Measurements from ENCODE around the gene SMARCC1. TPM values are rescaled to one million over a fixed set of nuclear protein-coding genes. Genes with fewer than 3 reads are reported as not detected.

SMARCC1 gene
- total RNA-seq, 2 experiments from 2014 or later = 74.2 to 76.2 TPM

DNA sequence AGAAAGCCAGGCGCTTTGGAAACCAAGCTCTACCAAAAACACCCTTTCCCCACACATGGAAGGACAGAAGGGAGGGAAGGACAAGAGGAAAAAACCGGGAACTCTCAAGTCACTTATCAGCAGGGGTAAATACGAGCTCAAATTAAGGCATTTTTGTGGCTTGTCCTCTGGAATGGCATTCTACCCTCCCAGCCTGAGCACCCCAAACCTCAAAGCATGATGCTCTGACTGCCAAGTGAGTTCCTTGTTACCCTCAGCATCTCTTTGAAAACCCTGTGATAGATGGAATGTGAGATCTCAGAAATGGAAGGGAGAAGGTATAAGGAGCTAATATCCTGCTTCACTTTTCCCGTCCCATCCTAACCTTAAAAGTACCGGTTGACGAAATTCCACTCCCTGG lies 194.9 kb downstream of the SMARCC1 start:
- Histone ChIP-seq H3K36me3 (ENCODE audit: insufficient read depth, low read length) (peaks cover 48% of the 10 kb centered on the region), H3K27me3 (ENCODE audit: control insufficient read depth in 1 of 2, insufficient read depth in 2 of 2, low read length in 2 of 2) (no peaks in the 10 kb centered on the region), H3K27ac (ENCODE audit: low read depth in 1 of 2, low read length in 2 of 2) (no peak overlapping the region), H3K4me3 (ENCODE audit: low read length) (no peak overlapping the region), H3K4me1 (ENCODE audit: insufficient read depth, low read length) (no peaks in the 10 kb centered on the region), H3K9me3 (ENCODE audit: control insufficient read depth in 1 of 2, insufficient read depth in 1 of 2, low read length in 2 of 2) (no peaks in the 10 kb centered on the region)
- TF ChIP-seq, protein P1, sequence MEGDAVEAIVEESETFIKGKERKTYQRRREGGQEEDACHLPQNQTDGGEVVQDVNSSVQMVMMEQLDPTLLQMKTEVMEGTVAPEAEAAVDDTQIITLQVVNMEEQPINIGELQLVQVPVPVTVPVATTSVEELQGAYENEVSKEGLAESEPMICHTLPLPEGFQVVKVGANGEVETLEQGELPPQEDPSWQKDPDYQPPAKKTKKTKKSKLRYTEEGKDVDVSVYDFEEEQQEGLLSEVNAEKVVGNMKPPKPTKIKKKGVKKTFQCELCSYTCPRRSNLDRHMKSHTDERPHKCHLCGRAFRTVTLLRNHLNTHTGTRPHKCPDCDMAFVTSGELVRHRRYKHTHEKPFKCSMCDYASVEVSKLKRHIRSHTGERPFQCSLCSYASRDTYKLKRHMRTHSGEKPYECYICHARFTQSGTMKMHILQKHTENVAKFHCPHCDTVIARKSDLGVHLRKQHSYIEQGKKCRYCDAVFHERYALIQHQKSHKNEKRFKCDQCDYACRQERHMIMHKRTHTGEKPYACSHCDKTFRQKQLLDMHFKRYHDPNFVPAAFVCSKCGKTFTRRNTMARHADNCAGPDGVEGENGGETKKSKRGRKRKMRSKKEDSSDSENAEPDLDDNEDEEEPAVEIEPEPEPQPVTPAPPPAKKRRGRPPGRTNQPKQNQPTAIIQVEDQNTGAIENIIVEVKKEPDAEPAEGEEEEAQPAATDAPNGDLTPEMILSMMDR (IDR thresholded peaks at IDR 0.05) = no peak
- DNase-seq = no peak
- Mint-ChIP-seq H3K27ac (no peak overlapping the region), H3K27me3 (no peaks in the 10 kb centered on the region), H3K4me1 (ENCODE audit: low read depth) (no peaks in the 10 kb centered on the region), H3K36me3 (ENCODE audit: low read depth) (peaks cover 62% of the 10 kb centered on the region), H3K9me3 (no peaks in the 10 kb centered on the region), H3K4me3 (no peak overlapping the region)
- CTCF ChIA-PET = interaction anchor here (0.6 kb wide), 1 partner anchor 1319 kb away, joined by 5 read pairs; no protein-coding TSS in a partner anchor
- no peak for ATAC-seq (ENCODE audit: poor library complexity)
- POLR2A ChIA-PET = no interaction called here
- intact Hi-C loops (cut with DNase I, micrococcal nuclease) = no loop called here

DNA sequence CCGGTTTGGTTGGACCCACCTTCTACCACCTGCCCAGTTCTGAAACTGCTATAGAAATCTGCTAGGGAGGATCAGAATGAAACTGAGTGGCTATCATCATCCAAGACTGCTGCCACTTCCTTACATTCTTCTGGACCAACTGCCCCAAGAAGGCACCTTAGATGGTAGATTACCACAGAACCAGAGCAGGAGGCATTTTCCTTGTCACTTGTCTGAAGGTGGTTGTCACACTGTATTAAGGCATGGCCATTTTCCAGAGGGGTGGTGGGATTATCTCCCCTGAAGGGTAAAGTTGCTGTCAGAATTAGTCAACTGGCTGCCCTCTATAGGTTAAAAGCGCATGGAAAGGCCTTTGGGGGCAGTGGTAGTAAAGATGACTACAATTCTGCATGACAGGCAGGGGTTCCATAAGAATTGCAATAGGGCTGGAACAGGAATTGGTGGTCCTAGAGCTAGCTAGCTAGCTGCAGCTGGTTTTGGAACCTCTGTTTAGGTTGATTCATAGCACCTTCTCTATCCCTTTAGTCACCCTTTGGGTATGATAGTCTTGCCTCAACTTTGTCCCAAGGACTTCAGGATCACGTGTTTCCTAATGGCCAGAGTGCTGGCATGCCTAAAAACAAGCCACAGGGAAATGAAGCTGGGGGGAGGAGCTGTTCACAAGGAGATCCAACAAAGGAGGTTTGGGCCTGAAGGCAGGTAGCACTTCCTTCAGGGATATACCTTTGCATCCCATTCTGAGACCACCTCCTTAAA lies 198.2 kb downstream of the SMARCC1 start:
- Histone ChIP-seq H3K27ac (ENCODE audit: low read depth in 1 of 2, low read length in 2 of 2) (no peak overlapping the region), H3K27me3 (ENCODE audit: control insufficient read depth in 1 of 2, insufficient read depth in 2 of 2, low read length in 2 of 2) (peaks cover 8 to 10% of the 10 kb centered on the region in 2 experiments), H3K9me3 (ENCODE audit: control insufficient read depth in 1 of 2, insufficient read depth in 1 of 2, low read length in 2 of 2) (peaks cover 0 to 6% of the 10 kb centered on the region in 2 experiments), H3K36me3 (ENCODE audit: insufficient read depth, low read length) (peaks cover 22% of the 10 kb centered on the region), H3K4me3 (ENCODE audit: low read length) (no peak overlapping the region), H3K4me1 (ENCODE audit: insufficient read depth, low read length) (peaks cover 7% of the 10 kb centered on the region)
- Mint-ChIP-seq H3K27ac (no peak overlapping the region), H3K9me3 (no peaks in the 10 kb centered on the region), H3K4me3 (no peak overlapping the region), H3K36me3 (ENCODE audit: low read depth) (peaks cover 30% of the 10 kb centered on the region), H3K27me3 (peaks cover 11% of the 10 kb centered on the region), H3K4me1 (ENCODE audit: low read depth) (peaks cover 10% of the 10 kb centered on the region)
- no peak for ATAC-seq (ENCODE audit: poor library complexity)
- TF ChIP-seq, protein P1 (IDR thresholded peaks at IDR 0.05) = no peak
- intact Hi-C loops (cut with DNase I, micrococcal nuclease) = no loop called here
- no peak for DNase-seq
- ChIA-PET POLR2A (no interaction called here), CTCF (no interaction called here)

DNA sequence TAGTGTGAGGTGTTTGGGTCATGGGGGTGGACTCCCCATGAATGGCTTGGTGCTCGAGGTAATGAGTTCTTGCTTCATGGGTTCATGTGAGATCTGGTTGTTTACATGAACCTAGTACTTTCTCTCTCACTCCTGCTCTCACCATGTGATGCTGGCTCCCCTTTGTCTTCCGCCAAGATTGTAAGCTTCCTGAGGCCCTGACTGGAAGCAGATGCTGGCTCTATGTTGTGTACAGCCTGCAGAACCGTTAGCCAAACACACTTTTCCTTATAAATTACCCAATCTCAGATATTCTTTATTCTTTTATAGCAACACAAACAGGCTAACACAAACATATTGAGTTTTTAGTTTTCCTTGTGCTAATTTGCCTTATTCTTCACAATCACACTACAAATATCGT lies 199.9 kb downstream of the SMARCC1 start:
- peaks cover 11% of the 10 kb centered on the region for H3K27me3 Mint-ChIP-seq
- peaks cover 17% of the 10 kb centered on the region for H3K4me1 ChIP-seq (ENCODE audit: insufficient read depth, low read length)
- no peak overlapping the region for H3K4me3 Mint-ChIP-seq
- POLR2A ChIA-PET = no interaction called here
- intact Hi-C loops (cut with DNase I, micrococcal nuclease) = no loop called here
- DNase-seq (no peak), ATAC-seq (ENCODE audit: poor library complexity) (no peak)
- H3K27me3 ChIP-seq (ENCODE audit: control insufficient read depth in 1 of 2, insufficient read depth in 2 of 2, low read length in 2 of 2) = peaks cover 17% of the 10 kb centered on the region in 2 experiments
- H3K4me3 ChIP-seq (ENCODE audit: low read length) = no peak overlapping the region
- no peak overlapping the region for H3K27ac Mint-ChIP-seq
- peaks cover 15% of the 10 kb centered on the region for H3K36me3 Mint-ChIP-seq (ENCODE audit: low read depth)
- H3K9me3 ChIP-seq (ENCODE audit: control insufficient read depth in 1 of 2, insufficient read depth in 1 of 2, low read length in 2 of 2) = peaks cover 0 to 8% of the 10 kb centered on the region in 2 experiments
- TF ChIP-seq, protein P1 (IDR thresholded peaks at IDR 0.05) = no peak
- CTCF ChIA-PET = no interaction called here
- no peaks in the 10 kb centered on the region for H3K9me3 Mint-ChIP-seq
- peaks cover 8% of the 10 kb centered on the region for H3K36me3 ChIP-seq (ENCODE audit: insufficient read depth, low read length)
- H3K4me1 Mint-ChIP-seq (ENCODE audit: low read depth) = peaks cover 10% of the 10 kb centered on the region
- no peak overlapping the region for H3K27ac ChIP-seq (ENCODE audit: low read depth in 1 of 2, low read length in 2 of 2)
